ENCODE measurements around the gene TOMM22.
A peak's percentile ranks its signal among the peaks of the same experiment; 100 is the strongest.

Gene TOMM22

GRCh38 chr22:38715176-38715764 is 33.5 kb downstream of the TOMM22 start:
- no peak for DNase-seq (ENCODE audit: low spot score)

GRCh38 chr22:38715852-38716251 is 34.1 kb downstream of the TOMM22 start:
- no peak for DNase-seq (ENCODE audit: low spot score)

DNA sequence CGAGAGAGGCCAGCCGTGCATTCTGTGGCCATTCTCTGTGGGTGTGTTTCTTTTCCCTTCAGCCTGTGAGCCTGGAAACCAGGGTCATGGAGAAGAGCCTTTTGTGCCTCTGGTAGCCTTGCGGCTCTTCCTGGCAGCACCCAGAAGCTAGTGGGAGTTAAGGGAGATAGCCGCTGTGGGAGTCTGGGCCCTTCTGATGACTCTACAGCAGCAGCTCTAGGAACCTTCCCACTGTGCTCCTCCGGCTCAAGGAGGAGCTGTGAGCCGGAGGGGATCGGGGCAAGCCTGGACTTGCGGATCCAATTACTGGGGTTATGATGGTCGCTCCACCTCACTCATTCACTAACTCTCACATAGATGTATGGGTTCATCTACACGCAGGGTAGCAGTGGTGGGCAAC is 34.5 kb downstream of the TOMM22 start:
- DNase-seq (ENCODE audit: low spot score): no peak

DNA sequence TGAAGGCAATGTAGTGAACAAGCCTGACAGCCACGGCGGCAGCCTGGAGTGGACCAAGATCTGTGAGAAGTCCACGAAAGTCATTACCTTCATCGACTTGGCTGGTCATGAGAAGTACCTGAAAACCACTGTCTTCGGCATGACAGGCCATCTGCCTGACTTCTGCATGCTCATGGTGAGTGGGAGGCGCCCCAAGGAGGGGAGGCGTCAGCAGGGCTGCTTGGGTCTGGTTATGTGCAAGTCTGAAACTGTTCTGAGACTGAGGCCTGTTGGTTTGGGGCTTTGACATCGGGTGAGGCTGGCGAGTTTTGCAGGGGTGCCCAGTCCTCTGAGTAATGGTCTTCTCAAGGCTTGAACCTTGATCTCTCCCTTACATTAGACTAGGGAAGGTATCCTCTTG is 35.1 kb downstream of the TOMM22 start:
- no peak for DNase-seq (ENCODE audit: low spot score)

GRCh38 chr22:38717244-38717643 is 35.5 kb downstream of the TOMM22 start:
- no peak for DNase-seq (ENCODE audit: low spot score)

- peak; percentile 98 for DNase-seq (ENCODE audit: low spot score)
Measured at GRCh38 chr22:38718414-38718813, 36.7 kb downstream of the TOMM22 start.

GRCh38 chr22:38719196-38719595 is 37.4 kb downstream of the TOMM22 start:
- no peak for DNase-seq (ENCODE audit: low spot score)

- DNase-seq (ENCODE audit: low spot score): no peak
Measured at GRCh38 chr22:38720350-38720749, 38.6 kb downstream of the TOMM22 start.

- no peak for DNase-seq (ENCODE audit: low spot score)
Measured at GRCh38 chr22:38721551-38721950, 39.8 kb downstream of the TOMM22 start.

- DNase-seq (ENCODE audit: low spot score): no peak
Measured at GRCh38 chr22:38724176-38724575, 42.4 kb downstream of the TOMM22 start.

DNA sequence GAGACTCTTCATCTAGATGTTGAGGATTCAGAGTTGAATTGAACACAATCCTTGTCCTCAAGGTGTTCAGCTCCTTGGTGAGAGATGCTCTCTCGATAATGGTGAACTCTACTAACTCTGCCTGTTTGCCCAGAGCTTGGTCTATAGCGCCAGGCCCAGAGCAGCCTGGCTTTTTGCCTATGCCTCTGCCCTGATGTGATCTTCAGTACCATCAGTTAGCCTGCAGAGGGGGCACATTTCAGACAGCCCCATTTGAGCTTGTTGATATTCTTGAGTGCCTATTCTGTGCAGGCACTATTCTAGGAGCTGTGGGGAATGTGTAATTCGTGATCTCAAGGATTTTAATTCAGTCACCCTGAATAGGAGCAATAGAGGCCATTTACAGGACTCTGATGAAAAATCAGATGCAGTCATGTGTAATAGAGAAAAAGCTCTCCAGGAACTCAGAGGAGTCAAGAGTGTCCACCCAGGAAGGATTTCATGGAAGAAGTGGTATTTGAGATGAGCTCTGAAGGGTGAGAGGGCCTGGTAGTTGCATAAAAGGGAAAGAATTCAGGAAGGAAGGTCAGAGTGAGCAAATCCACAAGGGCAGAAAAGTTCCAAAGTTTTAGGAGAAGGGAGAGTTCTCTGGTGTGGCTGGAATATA is 43.3 kb downstream of the TOMM22 start:
- DNase-seq (ENCODE audit: low spot score): peak; percentile 59

DNA sequence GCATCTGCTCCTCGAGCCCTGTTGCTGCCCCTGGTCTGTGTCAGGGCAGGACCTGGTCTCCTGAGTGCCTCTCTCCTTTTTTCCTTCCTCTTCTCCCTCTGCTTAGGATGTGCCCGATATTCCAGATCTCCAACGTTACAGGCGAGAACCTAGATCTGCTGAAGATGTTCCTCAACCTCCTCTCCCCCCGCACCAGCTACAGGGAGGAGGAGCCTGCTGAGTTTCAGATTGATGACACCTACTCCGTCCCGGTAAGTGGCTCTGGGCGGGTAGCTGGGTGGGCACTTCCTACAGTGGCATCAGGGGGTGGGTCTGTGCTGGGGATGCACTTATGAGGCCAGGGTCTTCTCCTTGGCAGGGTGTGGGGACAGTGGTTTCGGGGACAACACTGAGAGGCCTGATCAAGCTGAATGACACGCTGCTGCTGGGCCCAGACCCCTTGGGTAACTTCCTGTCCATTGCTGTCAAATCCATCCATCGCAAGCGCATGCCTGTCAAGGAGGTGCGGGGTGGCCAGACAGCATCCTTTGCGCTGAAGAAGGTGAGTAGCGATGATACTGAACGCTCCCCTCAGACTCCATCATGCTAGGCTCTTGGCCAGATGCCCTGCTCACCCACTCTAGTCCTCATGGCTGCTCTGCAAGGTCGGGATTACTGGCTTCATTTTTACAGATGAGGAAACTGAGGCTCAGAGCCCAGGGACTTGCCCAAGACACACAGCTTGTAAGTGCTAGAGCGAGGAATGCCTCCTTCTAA is 44.3 kb downstream of the TOMM22 start:
- DNase-seq (ENCODE audit: low spot score): no peak

DNA sequence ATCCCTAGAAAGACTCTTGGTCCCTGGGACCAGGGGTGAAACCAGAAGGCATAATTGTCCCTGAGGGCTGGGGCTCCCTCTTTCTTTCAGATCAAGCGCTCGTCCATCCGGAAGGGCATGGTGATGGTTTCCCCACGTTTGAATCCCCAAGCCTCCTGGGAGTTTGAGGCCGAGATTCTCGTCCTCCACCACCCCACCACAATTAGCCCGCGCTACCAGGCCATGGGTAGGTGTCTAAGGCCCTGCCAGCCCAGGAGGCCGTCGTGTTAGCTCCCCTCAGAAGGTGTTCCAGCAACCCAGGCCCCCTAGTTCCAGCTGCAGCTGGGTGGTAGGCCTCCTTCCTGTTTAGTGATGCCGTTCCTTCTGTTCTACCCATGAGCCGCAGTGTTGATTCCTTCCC is 45.4 kb downstream of the TOMM22 start:
- DNase-seq (ENCODE audit: low spot score): no peak

- DNase-seq (ENCODE audit: low spot score): no peak
Measured at GRCh38 chr22:38727530-38728451, 46.0 kb downstream of the TOMM22 start.

DNA sequence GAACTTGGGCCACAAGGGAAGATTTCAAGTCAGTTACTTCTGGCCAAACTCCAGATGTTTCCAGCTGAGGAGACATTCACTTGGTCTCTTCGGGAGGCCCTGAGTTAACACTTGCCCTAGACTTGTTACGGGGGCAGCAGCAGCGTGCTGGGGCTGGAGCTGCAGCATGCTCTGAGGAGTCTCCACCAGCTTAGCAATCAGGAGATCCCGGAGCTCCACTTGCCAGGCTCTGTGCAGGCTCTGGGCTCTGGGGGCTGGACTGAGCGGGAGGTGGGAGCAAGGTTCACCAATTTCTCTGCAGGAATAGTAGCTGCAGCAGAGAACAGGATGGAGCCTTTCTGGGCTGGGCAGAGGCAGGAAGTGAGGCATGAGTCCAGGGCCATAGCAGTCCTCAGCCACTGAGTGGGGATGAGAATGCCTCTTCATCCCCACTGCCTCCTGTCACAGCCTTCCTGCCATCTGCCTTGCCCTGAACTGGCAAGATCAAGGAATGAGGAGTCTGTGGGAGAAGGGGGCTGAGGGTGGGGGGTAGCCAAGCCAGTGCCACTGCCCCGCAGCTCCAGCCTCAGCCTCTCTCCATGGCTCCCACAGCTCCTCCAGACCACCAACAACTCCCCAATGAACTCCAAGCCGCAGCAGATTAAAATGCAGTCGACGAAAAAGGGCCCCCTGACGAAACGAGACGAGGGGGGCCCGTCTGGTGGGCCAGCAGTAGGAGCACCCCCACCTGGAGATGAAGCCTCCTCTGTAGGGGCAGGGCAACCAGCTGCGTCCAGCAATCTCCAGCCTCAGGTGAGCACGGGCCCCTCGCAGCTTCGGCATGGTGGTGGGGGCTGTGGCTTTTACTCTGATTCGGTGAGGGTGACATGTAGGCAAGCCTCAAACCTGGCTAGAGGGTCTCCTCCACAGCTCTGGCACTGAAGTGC is 47.4 kb downstream of the TOMM22 start:
- DNase-seq (ENCODE audit: low spot score): no peak

DNA sequence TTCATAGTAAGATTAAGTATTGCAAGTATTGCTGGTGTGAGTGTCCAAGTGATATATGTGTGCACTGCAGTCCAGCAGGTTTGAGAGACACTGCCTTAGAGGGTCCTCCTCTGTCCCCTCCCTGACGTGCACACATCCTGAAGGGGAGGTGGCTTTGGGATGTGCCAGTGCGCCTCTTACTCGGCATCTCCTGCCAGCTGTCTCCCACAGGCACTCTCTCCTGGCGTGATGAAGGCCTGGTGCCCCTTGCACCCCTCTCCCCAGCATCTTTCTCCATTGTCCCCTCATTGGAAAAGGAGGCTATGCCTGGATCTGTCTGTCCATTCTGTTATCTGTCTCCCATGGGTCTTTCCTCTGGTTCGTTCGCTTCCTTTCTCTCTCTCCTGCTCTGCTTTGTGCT is 48.2 kb downstream of the TOMM22 start:
- no peak for DNase-seq (ENCODE audit: low spot score)

- no peak for DNase-seq (ENCODE audit: low spot score)
Measured at GRCh38 chr22:38730411-38730871, 48.7 kb downstream of the TOMM22 start.

DNA sequence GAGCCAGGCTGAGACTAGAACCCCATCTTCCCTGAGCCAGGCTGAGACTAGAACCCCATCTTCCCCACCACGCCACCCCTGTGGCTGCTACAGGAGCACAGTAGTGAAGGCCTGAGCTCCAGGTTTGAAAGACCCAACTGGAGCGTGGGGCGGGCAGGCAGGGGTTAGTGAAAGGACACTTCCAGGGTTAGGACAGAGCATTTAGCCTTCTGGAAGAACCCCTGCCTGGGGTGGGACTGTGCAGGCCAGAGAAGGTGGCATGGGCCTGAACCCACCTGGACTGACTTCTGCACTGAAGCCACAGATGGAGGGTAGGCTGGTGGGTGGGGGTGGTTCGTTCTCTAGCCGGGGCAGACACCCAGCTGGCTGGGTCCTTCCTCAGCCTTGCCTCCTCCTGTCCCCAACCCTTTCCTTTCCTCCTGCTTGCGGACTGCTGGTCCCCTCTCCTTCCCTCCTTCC is 50.0 kb downstream of the TOMM22 start:
- DNase-seq (ENCODE audit: low spot score): no peak

DNA sequence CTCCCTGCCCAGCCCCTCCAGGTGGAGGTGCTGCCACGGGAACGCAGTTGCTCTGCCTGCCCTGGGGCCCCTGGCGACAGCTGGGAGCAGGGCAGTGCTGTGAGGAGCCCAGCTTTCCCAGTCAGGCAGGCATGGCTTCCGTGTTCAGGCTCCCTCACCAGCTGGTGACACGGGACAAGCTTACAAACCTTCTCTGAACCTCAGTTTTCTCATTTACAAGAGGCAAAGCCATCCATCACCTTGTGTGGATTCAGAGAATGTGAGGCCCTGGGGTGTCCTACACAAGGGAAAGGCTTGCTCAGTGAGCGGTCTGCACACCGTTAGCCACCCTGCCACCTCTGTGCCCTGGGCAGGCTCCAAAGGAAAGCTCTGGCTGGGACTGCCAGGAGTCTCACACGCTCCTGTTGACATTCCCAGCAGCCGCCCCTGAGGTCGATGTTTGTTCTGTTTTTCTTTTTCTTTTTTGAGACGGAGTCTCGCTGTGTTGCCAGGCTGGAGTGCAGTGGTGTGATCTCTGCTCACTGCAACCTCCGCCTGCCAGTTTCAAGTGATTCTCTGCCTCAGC is 50.6 kb downstream of the TOMM22 start:
- DNase-seq (ENCODE audit: low spot score): no peak

- peak; percentile 50 for DNase-seq (ENCODE audit: low spot score)
Measured at GRCh38 chr22:38733329-38733723, 51.6 kb downstream of the TOMM22 start.
